Cerebellar cortex (tissue), 1 donor: ENCODE results near the gene PHOX2A.
A peak's percentile ranks its signal among the peaks of the same experiment; 100 is the strongest.

ENCODE experiments used
- DNase-seq: peaks from one replicate; pipeline ENCODE4 v3.0.0-alpha.2; 2015; ENCODE audit warnings: low spot score

The PHOX2A gene

GRCh38 chr11:72249961-72250360 is 6.0 kb upstream of the PHOX2A start:
- no peak for DNase-seq

GRCh38 chr11:72247584-72247983 is 3.6 kb upstream of the PHOX2A start:
- no peak for DNase-seq

- DNase-seq: no peak
These were observed 1.4 kb upstream of the PHOX2A start for GRCh38 chr11:72245263-72245816.

GRCh38 chr11:72244361-72245262 is 636 bp upstream of the PHOX2A start:
- no peak for DNase-seq

- no peak for DNase-seq
These were observed 560 bp downstream of the PHOX2A start for GRCh38 chr11:72243173-72244059.

GRCh38 chr11:72242141-72242540 is 1.8 kb downstream of the PHOX2A start:
- DNase-seq: no peak

GRCh38 chr11:72241291-72241781 is 2.6 kb downstream of the PHOX2A start:
- DNase-seq: no peak

- no peak for DNase-seq
These were observed 3.3 kb downstream of the PHOX2A start for GRCh38 chr11:72240461-72241290.

- no peak for DNase-seq
These were observed 4.0 kb downstream of the PHOX2A start for GRCh38 chr11:72239849-72240460.

GRCh38 chr11:72239313-72239848 is 4.6 kb downstream of the PHOX2A start:
- DNase-seq: no peak

GRCh38 chr11:72238492-72239312 is 5.3 kb downstream of the PHOX2A start:
- no peak for DNase-seq

GRCh38 chr11:72238040-72238450 is 5.9 kb downstream of the PHOX2A start:
- peak; percentile 64 for DNase-seq

GRCh38 chr11:72237112-72237931 is 6.7 kb downstream of the PHOX2A start:
- DNase-seq: no peak

GRCh38 chr11:72236774-72237111 is 7.2 kb downstream of the PHOX2A start:
- no peak for DNase-seq

GRCh38 chr11:72236083-72236697 is 7.8 kb downstream of the PHOX2A start:
- no peak for DNase-seq

GRCh38 chr11:72235351-72236057 is 8.5 kb downstream of the PHOX2A start:
- no peak for DNase-seq

- no peak for DNase-seq
These were observed 9.1 kb downstream of the PHOX2A start for GRCh38 chr11:72234920-72235319.

- no peak for DNase-seq
These were observed 9.5 kb downstream of the PHOX2A start for GRCh38 chr11:72234514-72234830.
